ENCODE results near the gene MAN1A1.

Gene MAN1A1

GRCh38 chr6:119267126-119267905 lies 82.2 kb downstream of the MAN1A1 start:
- DNase-seq, result peak; percentile 8

- DNase-seq, result no peak
Measured at GRCh38 chr6:119264854-119265397, 84.6 kb downstream of the MAN1A1 start.

- DNase-seq, result no peak
Measured at GRCh38 chr6:119262612-119263011, 86.9 kb downstream of the MAN1A1 start.

GRCh38 chr6:119261944-119262284 lies 87.6 kb downstream of the MAN1A1 start:
- DNase-seq, result no peak

- DNase-seq, result no peak
Measured at GRCh38 chr6:119259027-119259426, 90.5 kb downstream of the MAN1A1 start.

GRCh38 chr6:119257726-119258125 lies 91.8 kb downstream of the MAN1A1 start:
- DNase-seq, result no peak

- DNase-seq, result peak; percentile 19
Measured at GRCh38 chr6:119256978-119257462, 92.5 kb downstream of the MAN1A1 start.

GRCh38 chr6:119256392-119256791 lies 93.2 kb downstream of the MAN1A1 start:
- no peak for DNase-seq

- peak; percentile 12 for DNase-seq
Measured at GRCh38 chr6:119255492-119255891, 94.1 kb downstream of the MAN1A1 start.

- DNase-seq, result no peak
Measured at GRCh38 chr6:119250036-119250435, 99.5 kb downstream of the MAN1A1 start.

GRCh38 chr6:119249319-119249718 lies 100.2 kb downstream of the MAN1A1 start:
- DNase-seq, result no peak

- DNase-seq, result no peak
Measured at GRCh38 chr6:119247504-119247903, 102.1 kb downstream of the MAN1A1 start.

GRCh38 chr6:119243657-119244056 lies 105.9 kb downstream of the MAN1A1 start:
- no peak for DNase-seq

GRCh38 chr6:119243037-119243436 lies 106.5 kb downstream of the MAN1A1 start:
- no peak for DNase-seq

- no peak for DNase-seq
Measured at GRCh38 chr6:119241540-119242309, 107.8 kb downstream of the MAN1A1 start.

- no peak for DNase-seq
Measured at GRCh38 chr6:119241111-119241465, 108.5 kb downstream of the MAN1A1 start.

- DNase-seq, result no peak
Measured at GRCh38 chr6:119240257-119241110, 109.1 kb downstream of the MAN1A1 start.

GRCh38 chr6:119237177-119237715 lies 112.3 kb downstream of the MAN1A1 start:
- no peak for DNase-seq

- DNase-seq, result no peak
Measured at GRCh38 chr6:119234941-119235340, 114.6 kb downstream of the MAN1A1 start.

GRCh38 chr6:119234457-119234856 lies 115.1 kb downstream of the MAN1A1 start:
- no peak for DNase-seq

GRCh38 chr6:119233312-119233984 lies 116.1 kb downstream of the MAN1A1 start:
- no peak for DNase-seq

- no peak for DNase-seq
Measured at GRCh38 chr6:119231394-119231793, 118.2 kb downstream of the MAN1A1 start.

Data from CD4-positive, alpha-beta T cell treated with Interleukin-21 for 1 hour (primary cell).